Vagina (tissue), 2 donors: Measurements from ENCODE around the gene ADAMTS12.

ENCODE experiments used
- CTCF ChIP-seq, 3 experiments: fragments of 450-650 bp in 2 of 3; fragments of 200-600 bp in 1 of 3; sonication (generic) in 1 of 3; IDR thresholded peaks; one replicate each; pipeline ENCODE4 v1.5.1; 2017 to 2019; ENCODE audit warnings: antibody characterized with exemption in 3 of 3, mild to moderate bottlenecking in 2 of 3, moderate library complexity in 2 of 3
- POLR2A ChIP-seq, 2 donors: fragments of 450-650 bp; IDR thresholded peaks; one replicate each; pipeline ENCODE4 v1.6.1; 2017; ENCODE audit warnings: antibody characterized with exemption in 2 of 2, mild to moderate bottlenecking in 2 of 2, moderate library complexity in 2 of 2

- TF ChIP-seq POLR2A (IDR thresholded peaks at IDR 0.05) = no peak
- TF ChIP-seq CTCF (IDR thresholded peaks at IDR 0.05) = no peak
Measured at GRCh38 chr5:33842456-33842855, 49.3 kb downstream of the ADAMTS12 start.
